Subcutaneous abdominal adipose tissue (tissue), 5 donors: Measurements from ENCODE around the gene TTC13.

Source experiments
- H3K27ac ChIP-seq: one replicate; pipeline ENCODE4 v1.7.0; 2013; ENCODE audit warnings: low read depth, mild to moderate bottlenecking, inconsistent platforms, low read length, moderate library complexity
- H3K27me3 ChIP-seq, 5 donors: one replicate each; pipeline ENCODE4 v1.7.0; 2013; ENCODE audit warnings: low read length in 5 of 5, inconsistent platforms in 1 of 5; ENCODE audit not compliant: control insufficient read depth in 5 of 5, insufficient read depth in 4 of 5
- H3K36me3 ChIP-seq, 5 donors: one replicate each; pipeline ENCODE4 v1.7.0; 2013; ENCODE audit warnings: low read length in 5 of 5; ENCODE audit not compliant: control insufficient read depth in 5 of 5, insufficient read depth in 5 of 5
- H3K4me1 ChIP-seq, 5 donors: one replicate each; pipeline ENCODE4 v1.7.0; 2013; ENCODE audit warnings: low read length in 5 of 5, mild to moderate bottlenecking in 3 of 5, moderate library complexity in 1 of 5; ENCODE audit not compliant: control insufficient read depth in 5 of 5, insufficient read depth in 5 of 5
- H3K4me3 ChIP-seq, 5 donors: one replicate each; pipeline ENCODE4 v1.7.0; 2013; ENCODE audit warnings: low read length in 5 of 5, low read depth in 1 of 5
- H3K9ac ChIP-seq, 5 donors: one replicate each; pipeline ENCODE4 v1.7.0; 2013; ENCODE audit warnings: low read length in 5 of 5, mild to moderate bottlenecking in 4 of 5, moderate library complexity in 3 of 5
- H3K9me3 ChIP-seq, 5 donors: one replicate each; pipeline ENCODE4 v1.7.0; 2013; ENCODE audit warnings: low read length in 5 of 5; ENCODE audit not compliant: control insufficient read depth in 5 of 5
- donor health status: healthy.
- donor health status: healthy.
- donor health status: healthy.
- donor health status: healthy.
- donor health status: healthy.

Gene TTC13

DNA sequence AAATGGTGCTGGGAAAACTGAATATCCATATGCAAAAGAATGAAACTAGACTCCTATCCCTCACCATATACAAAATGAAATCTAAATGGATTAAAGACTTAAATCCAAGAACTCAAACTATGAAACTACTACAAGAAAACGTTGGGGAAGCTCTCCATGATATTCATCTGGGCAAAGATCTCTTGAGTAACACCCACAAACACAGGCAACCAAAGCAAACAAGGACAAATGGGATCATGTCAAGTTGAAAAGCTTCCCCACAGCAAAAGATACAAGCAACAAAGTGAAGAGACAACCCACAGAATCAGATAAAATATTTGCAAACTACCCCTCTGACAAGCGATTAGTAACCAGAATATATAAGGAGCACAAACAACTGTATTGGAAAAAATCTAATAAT lies 13.8 kb downstream of the TTC13 start:
- H3K9ac ChIP-seq, result no peak overlapping the region
- no peaks in the 10 kb centered on the region for H3K27me3 ChIP-seq
- no peak overlapping the region for H3K4me3 ChIP-seq
- peaks cover 0 to 10% (median 2%) of the 10 kb centered on the region in 5 donors for H3K36me3 ChIP-seq
- H3K27ac ChIP-seq, result no peak overlapping the region
- no peaks in the 10 kb centered on the region for H3K9me3 ChIP-seq
- H3K4me1 ChIP-seq, result no peaks in the 10 kb centered on the region

DNA sequence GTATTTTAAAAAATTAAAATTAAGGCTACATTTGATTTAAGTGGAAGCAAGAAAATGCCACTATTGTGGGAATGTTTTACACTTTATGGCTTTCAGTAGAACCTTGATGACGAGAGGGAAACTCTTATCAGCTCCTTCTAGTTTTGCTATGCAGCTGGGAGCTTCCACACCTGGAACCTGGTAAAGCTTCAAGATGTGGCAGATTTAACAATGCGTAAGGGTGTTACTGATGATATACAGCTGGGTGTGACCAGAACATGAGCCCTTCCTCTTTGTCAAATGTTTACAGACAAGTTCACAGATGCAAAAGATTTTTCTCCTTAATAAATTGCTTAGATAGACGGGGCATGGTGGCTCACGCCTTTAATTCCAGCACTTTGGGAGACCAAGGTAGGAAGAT lies 20.3 kb downstream of the TTC13 start:
- no peak overlapping the region for H3K27ac ChIP-seq
- peaks cover 15 to 28% (median 24%) of the 10 kb centered on the region in 5 donors for H3K36me3 ChIP-seq
- no peaks in the 10 kb centered on the region for H3K9me3 ChIP-seq
- H3K4me3 ChIP-seq, result no peak overlapping the region
- H3K27me3 ChIP-seq, result no peaks in the 10 kb centered on the region
- no peaks in the 10 kb centered on the region for H3K4me1 ChIP-seq
- H3K9ac ChIP-seq, result no peak overlapping the region

DNA sequence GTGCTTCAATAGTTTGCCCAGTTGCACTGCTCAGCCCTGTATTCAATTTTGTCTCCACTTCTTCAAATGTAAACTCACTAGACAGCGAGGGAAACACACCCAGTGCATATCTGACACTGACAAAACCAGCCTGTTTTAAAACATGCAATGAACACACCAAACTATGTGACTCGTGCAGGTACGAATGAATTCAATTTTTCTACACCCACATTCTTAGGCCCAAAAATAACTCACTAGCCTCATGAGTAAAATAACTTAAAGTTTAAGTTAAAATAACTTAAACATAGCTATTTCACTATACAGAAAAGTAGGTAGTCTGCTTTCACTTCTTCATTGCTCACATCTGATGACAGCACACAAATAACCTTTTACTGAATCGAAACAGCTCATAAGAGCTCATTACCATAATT lies 21.1 kb downstream of the TTC13 start:
- Histone ChIP-seq H3K36me3 (peaks cover 15 to 28% (median 24%) of the 10 kb centered on the region in 5 donors), H3K4me3 (no peak overlapping the region), H3K27ac (no peak overlapping the region), H3K27me3 (no peaks in the 10 kb centered on the region), H3K9ac (no peak overlapping the region), H3K4me1 (no peaks in the 10 kb centered on the region), H3K9me3 (no peaks in the 10 kb centered on the region)

DNA sequence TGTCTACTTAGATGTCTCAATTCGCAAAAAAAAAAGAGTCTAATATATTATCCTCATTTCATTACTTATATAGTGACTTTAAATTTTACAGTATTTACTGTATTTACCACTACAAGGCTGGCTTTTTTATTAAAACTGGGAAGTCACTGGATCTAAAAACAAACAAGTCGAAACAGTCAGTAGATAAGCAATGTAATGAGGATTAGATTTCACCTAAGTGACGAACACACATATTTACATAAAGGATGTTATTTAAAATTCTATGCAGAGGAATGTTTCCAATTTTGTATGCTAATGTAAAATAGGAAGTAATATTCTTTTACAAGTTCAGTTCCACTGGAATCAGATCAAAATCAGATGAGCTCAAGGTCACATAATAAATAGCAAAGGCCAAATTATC lies 28.3 kb downstream of the TTC13 start:
- H3K4me1 ChIP-seq, result no peaks in the 10 kb centered on the region
- no peak overlapping the region for H3K4me3 ChIP-seq
- H3K9me3 ChIP-seq, result no peaks in the 10 kb centered on the region
- H3K9ac ChIP-seq, result no peak overlapping the region
- peaks cover 0 to 26% (median 3%) of the 10 kb centered on the region in 5 donors for H3K36me3 ChIP-seq
- H3K27ac ChIP-seq, result no peak overlapping the region
- no peaks in the 10 kb centered on the region for H3K27me3 ChIP-seq

DNA sequence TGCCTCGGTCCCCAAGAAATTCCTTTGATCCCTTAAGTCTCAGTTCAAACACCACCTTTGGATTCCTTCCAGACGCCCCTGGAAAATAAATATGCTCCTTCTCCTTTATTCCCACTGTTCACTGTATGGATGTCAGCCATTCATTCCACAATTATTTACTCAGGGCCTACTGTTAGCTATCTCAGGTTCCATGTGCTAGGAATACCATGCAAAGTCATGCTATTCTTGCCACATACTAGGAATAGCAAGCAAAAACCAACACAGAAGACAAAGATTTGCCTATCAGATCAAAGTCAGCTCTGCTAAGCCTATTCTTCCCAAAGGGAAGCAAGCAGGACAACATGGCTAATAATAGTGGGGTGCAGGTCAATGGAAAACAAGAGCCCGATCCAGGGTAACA lies 29.8 kb downstream of the TTC13 start:
- H3K27me3 ChIP-seq, result no peaks in the 10 kb centered on the region
- H3K4me3 ChIP-seq, result no peak overlapping the region
- H3K36me3 ChIP-seq, result peaks cover 0 to 29% (median 10%) of the 10 kb centered on the region in 5 donors
- no peak overlapping the region for H3K27ac ChIP-seq
- H3K9me3 ChIP-seq, result no peaks in the 10 kb centered on the region
- H3K9ac ChIP-seq, result no peak overlapping the region
- no peaks in the 10 kb centered on the region for H3K4me1 ChIP-seq

DNA sequence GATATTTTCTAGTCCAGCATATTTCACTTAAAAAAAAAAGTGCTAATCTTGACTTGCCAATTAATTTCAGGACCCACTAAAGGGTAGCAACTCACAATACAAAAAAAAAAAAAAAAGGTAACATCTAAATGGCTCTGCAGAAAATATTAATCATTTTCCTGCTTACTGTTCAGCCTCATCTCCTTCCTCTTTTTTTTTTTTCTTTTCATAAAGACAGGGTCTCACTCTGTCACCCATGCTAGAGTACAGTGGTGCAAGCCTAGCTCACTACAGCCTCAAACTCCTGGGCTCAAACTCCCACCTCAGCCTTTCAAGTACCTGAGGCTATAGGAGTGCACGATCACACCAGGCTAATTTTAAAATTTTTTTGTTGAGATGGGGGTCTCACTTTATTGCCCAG lies 30.4 kb downstream of the TTC13 start:
- H3K36me3 ChIP-seq, result peaks cover 3 to 23% (median 10%) of the 10 kb centered on the region in 5 donors
- no peaks in the 10 kb centered on the region for H3K9me3 ChIP-seq
- H3K4me1 ChIP-seq, result no peaks in the 10 kb centered on the region
- no peaks in the 10 kb centered on the region for H3K27me3 ChIP-seq
- no peak overlapping the region for H3K9ac ChIP-seq
- no peak overlapping the region for H3K27ac ChIP-seq
- no peak overlapping the region for H3K4me3 ChIP-seq

- no peaks in the 10 kb centered on the region for H3K4me1 ChIP-seq
- no peaks in the 10 kb centered on the region for H3K27me3 ChIP-seq
- no peak overlapping the region for H3K27ac ChIP-seq
- no peak overlapping the region for H3K4me3 ChIP-seq
- H3K9me3 ChIP-seq, result no peaks in the 10 kb centered on the region
- H3K9ac ChIP-seq, result no peak overlapping the region
- H3K36me3 ChIP-seq, result peaks cover 3 to 21% (median 10%) of the 10 kb centered on the region in 5 donors
Observed at GRCh38 chr1:230943048-230943593, 35.5 kb downstream of the TTC13 start.

- H3K27me3 ChIP-seq, result no peaks in the 10 kb centered on the region
- H3K9me3 ChIP-seq, result no peaks in the 10 kb centered on the region
- no peak overlapping the region for H3K27ac ChIP-seq
- no peak overlapping the region for H3K4me3 ChIP-seq
- H3K4me1 ChIP-seq, result no peaks in the 10 kb centered on the region
- H3K9ac ChIP-seq, result no peak overlapping the region
- peaks cover 3 to 25% (median 13%) of the 10 kb centered on the region in 5 donors for H3K36me3 ChIP-seq
Observed at GRCh38 chr1:230940848-230941247, 37.8 kb downstream of the TTC13 start.

DNA sequence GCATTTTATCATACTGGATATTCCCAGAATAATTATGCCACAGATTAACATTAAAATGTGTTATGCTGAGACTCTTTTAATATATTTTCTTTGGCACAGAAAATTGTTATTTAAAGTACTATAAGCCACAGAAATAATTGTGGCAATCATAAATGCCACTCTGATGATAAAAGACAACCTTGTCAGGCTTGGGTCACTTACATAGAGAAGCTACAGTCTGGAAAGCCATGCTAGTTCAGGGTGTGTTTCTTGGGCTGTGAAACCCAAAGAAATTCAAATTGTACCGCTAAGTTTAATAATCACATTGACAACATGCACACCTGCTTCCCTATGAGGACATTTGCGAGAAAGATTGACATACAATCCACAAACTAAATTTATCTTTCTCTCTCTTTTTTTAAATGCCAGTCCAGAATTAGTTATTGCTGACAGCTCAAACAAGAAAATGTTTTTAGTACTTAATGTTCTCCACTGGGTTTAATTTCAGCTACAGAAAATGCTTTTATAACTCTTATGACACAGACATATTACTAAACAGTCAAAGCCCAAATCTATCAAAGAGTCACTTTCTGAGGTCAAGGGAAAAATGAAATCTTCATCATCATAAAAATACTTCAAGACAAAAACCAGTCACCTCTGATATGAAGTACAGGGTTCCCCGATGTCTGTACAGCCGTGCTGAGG lies 38.7 kb downstream of the TTC13 start:
- Histone ChIP-seq H3K9me3 (no peaks in the 10 kb centered on the region), H3K36me3 (peaks cover 6 to 23% (median 8%) of the 10 kb centered on the region in 5 donors), H3K4me1 (no peaks in the 10 kb centered on the region), H3K4me3 (no peak overlapping the region), H3K27me3 (no peaks in the 10 kb centered on the region), H3K27ac (no peak overlapping the region), H3K9ac (no peak overlapping the region)

DNA sequence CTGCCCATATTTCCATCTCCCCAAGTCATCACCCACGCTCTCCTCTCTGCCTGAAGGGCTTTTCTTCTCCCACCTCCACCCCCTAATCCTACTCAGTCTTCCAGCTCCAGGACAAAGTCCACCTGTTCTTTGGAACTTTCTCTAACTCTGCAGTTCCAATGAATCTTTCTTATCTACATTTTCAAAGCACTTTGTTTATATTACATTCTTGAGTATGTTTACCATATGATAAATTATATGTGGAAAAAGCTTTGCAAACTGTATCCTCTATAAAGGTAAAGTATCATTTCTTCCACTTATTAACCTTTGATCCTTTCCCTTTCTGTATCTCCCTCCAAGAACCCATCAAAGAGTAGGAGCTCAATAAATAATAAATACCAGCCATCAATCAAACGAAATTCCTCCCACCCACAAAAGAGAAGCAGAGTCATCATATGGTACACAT lies 39.7 kb downstream of the TTC13 start:
- H3K36me3 ChIP-seq, result peaks cover 5 to 25% (median 8%) of the 10 kb centered on the region in 5 donors
- H3K27ac ChIP-seq, result no peak overlapping the region
- H3K27me3 ChIP-seq, result no peaks in the 10 kb centered on the region

More for the DNA sequence above, 39.7 kb downstream of the TTC13 start:
- H3K9me3 ChIP-seq, result no peaks in the 10 kb centered on the region
- H3K4me1 ChIP-seq, result no peaks in the 10 kb centered on the region
- H3K4me3 ChIP-seq, result no peak overlapping the region
- H3K9ac ChIP-seq, result no peak overlapping the region
